H1 (cell line): Measurements from ENCODE around the gene EIF2A. TPM values are rescaled to one million over a fixed set of nuclear protein-coding genes. Genes with fewer than 3 reads are reported as not detected.

Experiments used
- CTCF ChIA-PET: fragments of 300-600 bp; sonication (Branson Sonifier 250); formaldehyde crosslinking; loops from one replicate; lab custom pipeline; 2021; ENCODE audit not compliant: partially characterized antibody; lab: Charles Lee
- POLR2A ChIA-PET: fragments of 300-600 bp; sonication (Branson Sonifier 250); formaldehyde crosslinking; loops from one replicate; lab custom pipeline; 2021; ENCODE audit warnings: inconsistent platforms; ENCODE audit not compliant: partially characterized antibody; lab: Charles Lee
- DNase-seq, 2 experiments: peaks; one replicate each; pipeline versions ENCODE4 v3.0.0 to v3.0.0-alpha.2; 2010 to 2022; ENCODE audit warnings: low spot score in 2 of 2, low read depth in 1 of 2, mixed read lengths in 1 of 2
- FAIRE-seq: peaks from 2 replicates; lab custom pipeline; 2011; peaks lifted over from hg19 to GRCh38; lab: Jason Lieb, UNC
- H2AFZ ChIP-seq: 2 replicates; pipeline ENCODE4 v1.8.1; 2012; ENCODE audit warnings: low read length, inconsistent platforms
- H2AK5ac ChIP-seq: 2 replicates; pipeline ENCODE4 v1.6.1; 2013; ENCODE audit warnings: low read depth, low read length
- H2BK120ac ChIP-seq: replicated peaks from 2 replicates; pipeline ENCODE3; 2013; ENCODE audit warnings: low read depth, low read length, inconsistent platforms
- H2BK12ac ChIP-seq: 2 replicates; pipeline ENCODE4 v1.6.1; 2013; ENCODE audit warnings: low read depth, low read length
- H2BK15ac ChIP-seq: 2 replicates; pipeline ENCODE4 v1.6.1; 2013; ENCODE audit warnings: low read length
- H2BK20ac ChIP-seq: 2 replicates; pipeline ENCODE4 v1.6.1; 2013; ENCODE audit warnings: low read length
- H2BK5ac ChIP-seq: 2 replicates; pipeline ENCODE4 v1.6.1; 2013; ENCODE audit warnings: low read depth, low read length
- H3K14ac ChIP-seq: 2 replicates; pipeline ENCODE4 v1.6.1; 2013; ENCODE audit warnings: inconsistent platforms; ENCODE audit not compliant: insufficient read length
- H3K18ac ChIP-seq: 2 replicates; pipeline ENCODE4 v1.6.1; 2013; ENCODE audit warnings: low read length; ENCODE audit errors: extremely low read depth
- H3K23ac ChIP-seq: 2 replicates; pipeline ENCODE4 v1.6.1; 2013; ENCODE audit warnings: inconsistent platforms; ENCODE audit not compliant: insufficient read length
- H3K23me2 ChIP-seq: 2 replicates; pipeline ENCODE4 v1.6.1; 2013; ENCODE audit warnings: low read depth, low read length
- H3K27ac ChIP-seq: 2 replicates; pipeline ENCODE4 v1.6.1; 2011; ENCODE audit warnings: low read depth, low read length, inconsistent platforms
- H3K27me3 ChIP-seq, 4 experiments: replicated peaks in 1 of 4; 1 replicate in 1 of 4; 2 replicates in 3 of 4; pipeline versions ENCODE4 v1.6.1 to v1.8.1; 2011 to 2013; ENCODE audit warnings: low read length in 3 of 4, mild to moderate bottlenecking in 3 of 4, inconsistent platforms in 2 of 4, mixed read lengths in 2 of 4, moderate library complexity in 1 of 4; ENCODE audit not compliant: control insufficient read depth in 3 of 4, insufficient read depth in 3 of 4; ENCODE audit errors: extremely low read depth in 1 of 4
- H3K36me3 ChIP-seq, 4 experiments: 2 replicates each; pipeline versions ENCODE4 v1.6.1 to v1.8.1; 2011 to 2013; ENCODE audit warnings: mild to moderate bottlenecking in 4 of 4, low read length in 3 of 4, moderate library complexity in 2 of 4, control low read depth in 1 of 4, inconsistent platforms in 1 of 4; ENCODE audit not compliant: insufficient read depth in 4 of 4, control insufficient read depth in 2 of 4
- H3K4ac ChIP-seq: replicated peaks from 2 replicates; pipeline ENCODE3; 2013; ENCODE audit warnings: low read length, low read depth, mixed read lengths, inconsistent platforms; ENCODE audit not compliant: insufficient read length
- H3K4me1 ChIP-seq, 4 experiments: replicated peaks in 1 of 4; 1 replicate in 1 of 4; 2 replicates in 3 of 4; pipeline versions ENCODE4 v1.6.1 to v1.8.1; 2011 to 2013; ENCODE audit warnings: low read length in 3 of 4, inconsistent platforms in 2 of 4, mixed read lengths in 1 of 4; ENCODE audit not compliant: insufficient read depth in 4 of 4, control insufficient read depth in 3 of 4
- H3K4me2 ChIP-seq, 2 experiments: 2 replicates each; pipeline versions ENCODE4 v1.6.1 to v1.8.1; 2011 to 2013; ENCODE audit warnings: low read depth in 2 of 2, low read length in 2 of 2, control low read depth in 1 of 2, inconsistent platforms in 1 of 2, mild to moderate bottlenecking in 1 of 2; ENCODE audit not compliant: insufficient read depth in 1 of 2
- H3K4me3 ChIP-seq, 4 experiments: fragments of 200-600, 300-600 bp in 1 of 4; sonication (generic), shearing (Covaris generic), sonication (Bioruptor Twin) in 1 of 4; 2 replicates each; pipeline versions ENCODE4 v1.5.1 to v1.8.1; 2011 to 2016; ENCODE audit warnings: low read length in 4 of 4, low read depth in 3 of 4, control low read depth in 2 of 4, inconsistent platforms in 2 of 4, mild to moderate bottlenecking in 2 of 4, mixed read lengths in 1 of 4, moderate library complexity in 1 of 4; ENCODE audit not compliant: insufficient read depth in 2 of 4; ENCODE audit errors: extremely low read depth in 1 of 4
- H3K56ac ChIP-seq: replicated peaks from 2 replicates; pipeline ENCODE3; 2013; ENCODE audit warnings: low read depth, mild to moderate bottlenecking, mixed read lengths, low read length, inconsistent platforms; ENCODE audit not compliant: insufficient read length
- H3K79me1 ChIP-seq: 2 replicates; pipeline ENCODE4 v1.6.1; 2013; ENCODE audit warnings: low read depth, low read length, control low read depth
- H3K79me2 ChIP-seq, 2 experiments: 2 replicates each; pipeline versions ENCODE4 v1.6.1 to v1.8.1; 2012 to 2013; ENCODE audit warnings: low read length in 2 of 2, mild to moderate bottlenecking in 2 of 2, inconsistent platforms in 1 of 2; ENCODE audit not compliant: insufficient read depth in 2 of 2, control insufficient read depth in 1 of 2
- H3K9ac ChIP-seq, 4 experiments: replicated peaks in 1 of 4; 1 replicate in 1 of 4; 2 replicates in 3 of 4; pipeline versions ENCODE4 v1.6.1 to v1.8.1; 2011 to 2013; ENCODE audit warnings: low read depth in 3 of 4, low read length in 3 of 4, control low read depth in 2 of 4, mild to moderate bottlenecking in 2 of 4, moderate library complexity in 2 of 4, inconsistent platforms in 1 of 4; ENCODE audit errors: extremely low read depth in 1 of 4
- H3K9me3 ChIP-seq, 2 experiments: 2 replicates each; pipeline versions ENCODE4 v1.6.1 to v1.8.1; 2012 to 2013; ENCODE audit warnings: mild to moderate bottlenecking in 2 of 2, moderate library complexity in 2 of 2, control low read depth in 1 of 2, inconsistent platforms in 1 of 2, low read depth in 1 of 2, low read length in 1 of 2, mixed read lengths in 1 of 2; ENCODE audit not compliant: insufficient read depth in 2 of 2
- H4K20me1 ChIP-seq, 2 experiments: replicated peaks in 1 of 2; 2 replicates each; pipeline versions ENCODE3 to v1.8.1; 2011 to 2013; ENCODE audit warnings: inconsistent platforms in 2 of 2, low read length in 2 of 2, mild to moderate bottlenecking in 1 of 2; ENCODE audit not compliant: insufficient read depth in 2 of 2, control insufficient read depth in 1 of 2
- H4K5ac ChIP-seq: 2 replicates; pipeline ENCODE4 v1.6.1; 2013; ENCODE audit warnings: low read length, low read depth, mixed read lengths, inconsistent platforms; ENCODE audit not compliant: insufficient read length
- H4K8ac ChIP-seq: 2 replicates; pipeline ENCODE4 v1.8.0; 2013; ENCODE audit warnings: mild to moderate bottlenecking, moderate library complexity, low read length, inconsistent platforms; ENCODE audit not compliant: insufficient read depth; ENCODE audit errors: extremely low read depth
- H4K91ac ChIP-seq: replicated peaks from 2 replicates; pipeline ENCODE3; 2013; ENCODE audit warnings: low read length, mixed read lengths, inconsistent platforms; ENCODE audit not compliant: insufficient read length
- CHD2 ChIP-seq: IDR thresholded peaks from 2 replicates; pipeline ENCODE4 v1.6.1; 2012; ENCODE audit warnings: low read length, improper control_type of control experiment
- SIN3A ChIP-seq, 2 experiments: IDR thresholded peaks in 1 of 2; conservative IDR thresholded peaks in 1 of 2; 2 replicates each; pipeline ENCODE4 v1.6.1; 2011 to 2012; ENCODE audit warnings: low read length in 2 of 2, improper control_type of control experiment in 1 of 2, low read depth in 1 of 2, mild to moderate bottlenecking in 1 of 2
- TAF1 ChIP-seq: IDR thresholded peaks from 2 replicates; pipeline ENCODE4 v1.6.1; 2011; ENCODE audit warnings: mild to moderate bottlenecking, low read depth, low read length
- WGBS, 2 experiments: shearing (Covaris generic) in 1 of 2; methylation state at CpG; one replicate each; pipeline versions ENCODE4 v1.1.6 to v1.1.7; 2013 to 2015; ENCODE audit warnings: low lambda C conversion rate in 2 of 2, mixed read lengths in 2 of 2, inconsistent platforms in 1 of 2, low coverage in 1 of 2, missing lambda C conversion rate in 1 of 2; ENCODE audit not compliant: insufficient replicate concordance in 2 of 2, insufficient coverage in 1 of 2, insufficient read length in 1 of 2; ENCODE audit errors: extremely low coverage in 1 of 2, missing lambda C conversion rate in 1 of 2; 5-methylcytosine and 5-hydroxymethylcytosine counted together
- polyA plus RNA-seq, 7 experiments: library from polyadenylated mRNA; depleted of rRNA in 3 of 7; stranded (reverse) in 5 of 7; unstranded in 2 of 7; fragments of >200 nt in 5 of 7; fragments of 200-250 nt in 2 of 7; gene quantifications; 1 replicate in 5 of 7; 2 replicates in 1 of 7; 4 replicates in 1 of 7; pipeline versions ENCODE4 v1.2.1 to v1.2.3, GENCODE V29; 2011 to 2013; ENCODE audit warnings: missing spikeins in 2 of 7, mixed read lengths in 2 of 7
- total RNA-seq: library from RNA; stranded (reverse); fragmentation: NEBNext Ultra II Directional; extraction: Animal tissue kit (Norgen Biotek cat#: 25700); gene quantifications from 2 replicates; pipeline ENCODE4 v1.2.1, GENCODE V29; 2021

Gene EIF2A
- total and polyA plus RNA-seq, 2 of the 8 experiments (the other 6 are each of a cell fraction or from before 2014, with no cell fraction given), result 59.3 to 91.6 TPM

GRCh38 chr3:150577855-150578254 is 31.3 kb downstream of the EIF2A start:
- H3K4me3 ChIP-seq, result no peak overlapping the region
- no peak overlapping the region for H3K4me2 ChIP-seq
- H2BK120ac ChIP-seq, result no peak overlapping the region
- no peaks in the 10 kb centered on the region for H3K27me3 ChIP-seq
- H3K23ac ChIP-seq, result no peak overlapping the region
- no peaks in the 10 kb centered on the region for H3K4me1 ChIP-seq
- ChIA-PET CTCF (interaction anchor here (0.7 to 3.2 kb wide), 7 partner anchors 8 to 126 kb away, joined by 3 to 12 read pairs (median 3); partner anchors contain the start of gene ERICH6), POLR2A (interaction anchor here (0.7 to 0.9 kb wide), 2 partner anchors 10 to 30 kb away, joined by 3 read pairs; no protein-coding TSS in a partner anchor)
- no peaks in the 10 kb centered on the region for H3K23me2 ChIP-seq
- H3K18ac ChIP-seq, result no peak overlapping the region
- no peak overlapping the region for H3K4ac ChIP-seq
- H2BK5ac ChIP-seq, result no peak overlapping the region
- H3K9ac ChIP-seq, result no peak overlapping the region
- H3K9me3 ChIP-seq, result no peaks in the 10 kb centered on the region
- H4K91ac ChIP-seq, result no peak overlapping the region
- no peak overlapping the region for H3K14ac ChIP-seq
- no peaks in the 10 kb centered on the region for H3K79me1 ChIP-seq
- no peak overlapping the region for H4K8ac ChIP-seq
- no peak for TF ChIP-seq TAF1
- no peak for TF ChIP-seq SIN3A (conservative IDR thresholded peaks at IDR 0.05 in 1 of 2, IDR thresholded peaks at IDR 0.05 in 1 of 2; ENCODE audit: low read depth in 1 of 2, low read length in 2 of 2)
- no peak for TF ChIP-seq CHD2
- peaks cover 6 to 64% (median 27%) of the 10 kb centered on the region in 4 experiments for H3K36me3 ChIP-seq
- no peak overlapping the region for H4K5ac ChIP-seq
- H2AFZ ChIP-seq, result no peak overlapping the region
- no peak overlapping the region for H2BK15ac ChIP-seq
- H2BK20ac ChIP-seq, result no peak overlapping the region
- no peak overlapping the region for H3K27ac ChIP-seq
- FAIRE-seq (no peak), DNase-seq (no peak)
- H3K56ac ChIP-seq, result no peak overlapping the region
- H2BK12ac ChIP-seq, result no peak overlapping the region
- 90% methylated on average over 1 of the region's 1 CpG; no CpG with 5 or more reads in 1 of the 2 experiments for WGBS, 2 experiments
- peaks cover 0 to 4% of the 10 kb centered on the region in 2 experiments for H4K20me1 ChIP-seq
- H2AK5ac ChIP-seq, result no peak overlapping the region
- H3K79me2 ChIP-seq, result no peaks in the 10 kb centered on the region
